GM12801 (cell line): ENCODE data around the gene FOXP1.

Source experiments
- CTCF ChIP-seq: IDR thresholded peaks from one replicate; pipeline ENCODE4 v1.5.1; 2011; ENCODE audit warnings: control low read depth; ENCODE audit not compliant: insufficient read length; ENCODE audit errors: extremely low read depth

The FOXP1 gene

DNA sequence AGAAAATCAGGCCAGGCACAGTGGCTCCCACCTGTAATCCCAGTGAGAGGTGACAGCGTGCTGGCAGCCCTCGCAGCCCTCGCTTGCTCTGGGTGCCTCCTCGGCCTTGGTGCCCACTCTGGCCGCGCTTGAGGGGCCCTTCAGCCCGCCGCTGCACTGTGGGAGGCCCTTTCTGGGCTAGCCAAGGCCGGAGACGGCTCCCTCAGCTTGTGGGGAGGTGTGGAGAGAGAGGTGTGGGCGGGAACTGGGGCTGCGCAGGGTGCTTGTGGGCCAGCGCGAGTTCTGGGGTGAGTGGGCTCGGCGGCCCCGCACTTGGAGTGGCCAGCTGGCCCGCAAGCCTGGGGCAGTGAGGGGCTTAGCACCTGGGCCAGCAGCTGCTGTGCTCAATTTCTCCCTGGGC, 252.6 kb downstream of the FOXP1 start:
- TF ChIP-seq CTCF: no peak

GRCh38 chr3:71330505-71330904, 253.0 kb downstream of the FOXP1 start:
- TF ChIP-seq CTCF: no peak

- no peak for TF ChIP-seq CTCF
These were observed 253.7 kb downstream of the FOXP1 start for GRCh38 chr3:71329817-71330216.

DNA sequence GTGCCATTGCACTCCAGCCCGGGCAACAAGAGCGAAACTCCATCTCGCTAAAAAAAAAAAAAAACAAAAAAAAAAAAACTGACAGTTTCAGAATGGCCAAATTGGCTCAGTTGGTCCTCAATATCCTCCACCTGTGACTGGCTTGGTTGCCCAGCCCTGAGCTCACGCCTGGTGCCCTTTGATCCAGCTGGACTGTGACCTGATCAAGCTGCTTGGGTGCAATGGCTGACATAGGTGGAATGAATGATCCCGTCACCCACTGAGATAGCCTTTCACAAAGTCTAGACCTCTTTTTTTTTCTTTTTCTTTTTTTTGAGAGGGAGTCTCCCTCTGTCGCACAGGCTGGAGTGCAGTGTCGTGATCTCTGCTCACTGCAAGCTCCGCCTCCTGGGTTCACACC, 254.6 kb downstream of the FOXP1 start:
- no peak for TF ChIP-seq CTCF

GRCh38 chr3:71327936-71328335, 255.6 kb downstream of the FOXP1 start:
- no peak for TF ChIP-seq CTCF

DNA sequence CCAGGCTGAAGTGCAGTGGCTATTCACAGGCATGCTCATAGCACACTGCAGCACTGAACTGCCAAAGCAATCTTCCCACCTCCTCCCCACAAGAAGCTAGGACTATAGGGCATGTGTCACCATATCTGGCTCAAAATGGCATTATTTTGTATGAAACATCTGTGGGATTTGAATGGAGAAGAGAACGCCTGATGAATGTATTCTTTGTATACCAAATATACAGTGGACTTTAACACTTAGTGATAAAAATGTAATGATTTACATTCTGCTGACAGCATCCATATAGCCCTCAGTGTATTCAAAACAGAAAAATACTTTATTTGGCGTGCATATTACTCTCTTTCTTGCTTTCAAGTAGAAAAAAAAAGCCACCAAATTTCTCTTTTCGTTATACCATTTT, 257.8 kb downstream of the FOXP1 start:
- TF ChIP-seq CTCF: no peak

DNA sequence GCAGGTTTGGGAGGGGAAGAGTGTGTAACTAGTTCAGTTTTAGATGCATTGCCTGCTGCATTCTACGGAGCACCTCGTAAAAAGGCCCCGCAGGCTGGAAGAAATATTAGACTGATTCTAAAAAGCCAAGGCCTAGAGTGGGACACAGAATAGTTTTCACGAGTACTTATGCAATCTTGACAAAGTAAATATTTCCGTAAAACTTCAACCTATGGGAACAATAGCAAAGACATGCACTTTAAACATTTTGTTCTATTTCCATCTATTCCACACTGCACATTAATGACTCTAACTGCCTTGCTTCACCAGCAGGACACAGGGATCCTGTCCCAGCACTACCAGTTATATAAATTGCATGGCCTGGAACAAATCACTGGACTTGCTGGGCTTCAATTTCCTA, 260.0 kb downstream of the FOXP1 start:
- TF ChIP-seq CTCF: no peak

GRCh38 chr3:71322154-71322553, 261.4 kb downstream of the FOXP1 start:
- TF ChIP-seq CTCF: no peak
